Karpas-422 (cell line): Measurements from ENCODE around the gene TRDN. TPM values are rescaled to one million over a fixed set of nuclear protein-coding genes. Genes with fewer than 3 reads are reported as not detected.
"Not testable (repeated sequence)": the region's sequence is repeated elsewhere in the genome, so short reads cannot be mapped to it uniquely, and the experiment has no call there.

Experiments used
- DNase-seq: peaks from one replicate; pipeline ENCODE4 v3.0.0-alpha.2; 2015
- H2AFZ ChIP-seq: fragments of 200-600 bp; sonication (generic); 2 replicates; pipeline ENCODE4 v1.6.1; 2014; ENCODE audit warnings: antibody characterized with exemption, low read length, mixed read lengths
- H3K27ac ChIP-seq: fragments of 200-600 bp; sonication (generic); 2 replicates; pipeline ENCODE4 v1.5.1; 2014; ENCODE audit warnings: mild to moderate bottlenecking, low read length, moderate library complexity
- H3K27me3 ChIP-seq: fragments of 200-600 bp; sonication (generic); 2 replicates; pipeline ENCODE4 v1.6.1; 2014; ENCODE audit warnings: low read length, mixed read lengths
- H3K36me3 ChIP-seq: fragments of 200-600 bp; sonication (generic); 2 replicates; pipeline ENCODE4 v1.6.1; 2014; ENCODE audit warnings: low read length, mixed read lengths; ENCODE audit not compliant: insufficient read depth
- H3K4me1 ChIP-seq: fragments of 200-600 bp; sonication (generic); 2 replicates; pipeline ENCODE4 v1.6.1; 2014; ENCODE audit warnings: mild to moderate bottlenecking, low read length, mixed read lengths
- H3K4me2 ChIP-seq: fragments of 200-600 bp; sonication (generic); 2 replicates; pipeline ENCODE4 v1.6.1; 2014; ENCODE audit warnings: low read length, low read depth, mild to moderate bottlenecking; ENCODE audit not compliant: poor library complexity, severe bottlenecking
- H3K4me3 ChIP-seq: fragments of 200-600 bp; sonication (generic); 2 replicates; pipeline ENCODE4 v1.5.1; 2014; ENCODE audit warnings: mild to moderate bottlenecking, antibody characterized with exemption, low read length, mixed read lengths
- H3K79me2 ChIP-seq: fragments of 200-600 bp; sonication (generic); 2 replicates; pipeline ENCODE4 v1.6.1; 2014; ENCODE audit warnings: mild to moderate bottlenecking, low read length, mixed read lengths
- H3K9ac ChIP-seq: fragments of 200-600 bp; sonication (generic); 2 replicates; pipeline ENCODE4 v1.6.0; 2014; ENCODE audit warnings: low read length
- H3K9me2 ChIP-seq: fragments of 200-600 bp; sonication (generic), shearing (Covaris generic); replicated peaks from 2 replicates; pipeline ENCODE4 v1.6.0; 2014; ENCODE audit warnings: mild to moderate bottlenecking, low read length, moderate library complexity; ENCODE audit not compliant: insufficient read depth
- H3K9me3 ChIP-seq: fragments of 300-700, 200-600 bp; sonication (generic); 2 replicates; pipeline ENCODE4 v1.6.1; 2014; ENCODE audit warnings: low read length, mixed read lengths
- H4K20me1 ChIP-seq: fragments of 200-600 bp; sonication (generic); 2 replicates; pipeline ENCODE4 v1.6.1; 2014; ENCODE audit warnings: mild to moderate bottlenecking, antibody characterized with exemption, low read length, low read depth; ENCODE audit not compliant: insufficient read depth
- total RNA-seq: library from RNA; depleted of rRNA; stranded (reverse); fragments of >200 nt; shearing (Covaris generic); gene quantifications from 2 replicates; pipeline ENCODE4 v1.2.3, GENCODE V29; 2014; ENCODE audit warnings: low replicate concordance

The TRDN gene
- total RNA-seq, 1 experiment from 2014 or later: not detected

DNA sequence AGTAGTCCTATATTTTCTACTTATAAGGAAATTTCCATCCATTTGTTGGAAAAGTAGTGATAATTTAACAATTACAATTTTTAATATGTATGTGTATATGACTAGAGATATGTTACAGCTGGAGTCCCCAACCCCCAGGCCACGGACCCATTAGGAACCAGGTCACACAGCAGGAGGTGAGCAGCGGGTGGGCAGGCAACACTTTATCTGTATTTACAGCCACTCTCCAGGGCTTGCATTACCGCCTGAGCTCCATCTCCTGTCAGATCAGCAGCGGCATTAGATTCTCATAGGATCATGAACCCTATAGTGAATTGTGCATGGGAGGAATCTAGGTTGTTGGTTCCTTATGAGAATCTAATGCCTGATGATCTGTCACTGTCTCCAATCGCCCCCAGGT lies 46.8 kb downstream of the TRDN start:
- Histone ChIP-seq H3K9ac (no peak overlapping the region), H3K4me1 (no peaks in the 10 kb centered on the region), H3K9me2 (no peaks in the 10 kb centered on the region), H4K20me1 (no peaks in the 10 kb centered on the region), H2AFZ (no peak overlapping the region), H3K79me2 (no peaks in the 10 kb centered on the region), H3K27me3 (no peaks in the 10 kb centered on the region), H3K36me3 (no peaks in the 10 kb centered on the region), H3K4me3 (no peak overlapping the region), H3K27ac (no peak overlapping the region), H3K4me2 (no peak overlapping the region), H3K9me3 (no peaks in the 10 kb centered on the region; the same call in 1 of the 2 replicates)
- no peak for DNase-seq

DNA sequence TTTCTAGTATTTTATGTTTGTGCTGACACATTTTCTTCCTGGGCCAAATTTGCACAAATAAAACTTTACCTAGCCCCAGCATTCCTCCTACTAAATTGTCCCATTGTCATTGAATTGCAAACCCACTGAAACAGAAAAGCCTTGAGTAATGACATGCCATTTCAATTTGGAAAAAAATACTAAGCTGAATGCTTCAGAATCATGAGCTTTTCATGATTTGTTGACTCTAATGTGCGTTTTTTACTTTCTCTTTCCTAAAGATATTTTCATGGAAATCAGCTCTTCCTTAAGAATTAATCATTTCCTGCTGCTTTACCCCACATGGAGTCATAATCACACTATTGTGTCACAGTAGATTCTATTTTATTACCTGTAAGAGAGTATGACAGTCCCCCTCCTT lies 47.4 kb downstream of the TRDN start:
- no peak overlapping the region for H3K4me2 ChIP-seq
- no peak overlapping the region for H3K4me3 ChIP-seq
- no peaks in the 10 kb centered on the region for H3K4me1 ChIP-seq
- no peak for DNase-seq
- no peak overlapping the region for H2AFZ ChIP-seq
- H3K27me3 ChIP-seq: no peaks in the 10 kb centered on the region
- no peaks in the 10 kb centered on the region; the same call in 1 of the 2 replicates for H3K9me3 ChIP-seq
- no peaks in the 10 kb centered on the region for H3K9me2 ChIP-seq
- H3K79me2 ChIP-seq: no peaks in the 10 kb centered on the region
- no peak overlapping the region for H3K9ac ChIP-seq
- H3K27ac ChIP-seq: no peak overlapping the region
- no peaks in the 10 kb centered on the region for H3K36me3 ChIP-seq
- no peaks in the 10 kb centered on the region for H4K20me1 ChIP-seq

DNA sequence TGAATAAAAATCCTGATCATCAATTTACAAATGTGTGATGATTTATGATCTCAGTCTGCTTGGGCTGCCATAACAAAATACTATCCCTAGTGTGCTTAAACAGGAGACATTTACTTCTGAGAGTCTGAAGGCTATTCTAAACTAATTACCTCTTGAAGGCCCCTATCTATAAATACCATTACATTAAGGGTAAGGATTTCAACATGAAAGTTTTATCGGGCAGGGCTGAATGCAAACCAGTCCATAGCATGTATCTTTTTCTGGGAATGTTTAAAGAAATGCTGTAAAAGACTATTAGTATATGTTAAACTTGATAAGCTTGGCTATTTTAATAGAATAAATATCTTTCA lies 48.2 kb downstream of the TRDN start:
- H3K4me2 ChIP-seq: no peak overlapping the region
- no peaks in the 10 kb centered on the region; the same call in 1 of the 2 replicates for H3K9me3 ChIP-seq

DNA sequence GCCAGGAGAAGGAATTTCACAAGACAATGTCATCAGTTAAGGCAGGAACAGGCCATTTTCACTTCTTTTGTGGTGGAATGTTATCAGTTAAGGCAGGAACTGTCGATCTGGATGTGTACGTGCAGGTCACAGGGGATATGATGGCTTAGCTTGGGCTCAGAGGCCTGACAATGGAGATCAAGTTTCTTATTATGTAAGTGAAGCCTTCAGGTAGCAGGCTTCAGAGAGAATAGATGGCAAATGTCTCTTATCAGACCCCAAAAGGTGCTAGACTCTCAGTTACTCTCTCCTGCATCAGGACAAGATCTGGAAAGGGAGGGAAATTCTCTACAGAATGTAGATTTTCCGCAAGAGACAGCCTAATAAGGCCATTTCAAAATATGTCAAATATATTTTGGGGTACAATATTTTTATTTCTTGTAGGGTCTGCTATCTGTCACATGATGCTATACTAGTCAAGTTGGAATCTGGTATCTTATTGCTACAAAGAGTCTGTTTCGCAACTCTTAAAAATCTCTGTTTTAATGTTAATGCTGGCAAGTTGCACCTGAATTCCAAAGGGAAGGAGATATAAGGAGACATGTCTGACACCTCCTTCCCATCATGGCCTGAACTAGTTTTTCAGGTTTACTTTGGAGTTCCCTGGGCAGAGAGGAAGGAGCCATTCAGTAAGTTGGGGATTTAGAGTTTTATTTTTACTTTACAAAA lies 48.8 kb downstream of the TRDN start:
- H3K9me2 ChIP-seq: no peaks in the 10 kb centered on the region
- H3K9ac ChIP-seq: no peak overlapping the region
- H3K27me3 ChIP-seq: no peaks in the 10 kb centered on the region
- no peaks in the 10 kb centered on the region for H3K4me1 ChIP-seq
- no peak overlapping the region for H3K27ac ChIP-seq
- no peaks in the 10 kb centered on the region for H3K36me3 ChIP-seq
- no peak for DNase-seq
- no peaks in the 10 kb centered on the region for H4K20me1 ChIP-seq
- H3K9me3 ChIP-seq: no peaks in the 10 kb centered on the region; the same call in 1 of the 2 replicates
- no peak overlapping the region for H2AFZ ChIP-seq
- no peaks in the 10 kb centered on the region for H3K79me2 ChIP-seq
- no peak overlapping the region for H3K4me3 ChIP-seq
- H3K4me2 ChIP-seq: no peak overlapping the region

More for the DNA sequence above, 48.2 kb downstream of the TRDN start:
- Histone ChIP-seq H3K9ac (no peak overlapping the region), H3K9me2 (no peaks in the 10 kb centered on the region), H3K4me3 (no peak overlapping the region), H3K27ac (no peak overlapping the region), H3K4me1 (no peaks in the 10 kb centered on the region), H3K79me2 (no peaks in the 10 kb centered on the region), H3K36me3 (no peaks in the 10 kb centered on the region), H4K20me1 (no peaks in the 10 kb centered on the region), H3K27me3 (no peaks in the 10 kb centered on the region), H2AFZ (no peak overlapping the region)
- no peak for DNase-seq

DNA sequence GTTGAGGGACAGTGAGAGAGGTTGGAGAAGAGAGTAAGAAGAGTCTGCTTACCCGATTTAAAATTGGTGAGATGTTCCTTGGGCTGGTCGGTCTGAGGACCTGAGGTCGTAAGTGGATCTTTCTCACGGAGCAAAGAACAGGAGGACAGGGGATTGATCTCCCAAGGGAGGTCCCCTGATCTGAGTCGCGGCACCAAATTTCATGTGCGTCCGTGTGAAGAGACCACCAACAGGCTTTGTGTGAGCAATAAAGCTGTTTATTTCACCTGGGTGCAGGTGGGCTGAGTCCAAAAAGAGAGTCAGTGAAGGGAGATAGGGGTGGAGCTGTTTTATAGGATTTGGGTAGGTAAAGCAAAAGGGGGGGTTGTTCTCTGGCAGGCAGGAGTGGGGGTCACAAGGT lies 49.3 kb downstream of the TRDN start:
- not testable (repeated sequence) for H3K9ac ChIP-seq, H3K36me3 ChIP-seq, H3K27me3 ChIP-seq, DNase-seq, H3K4me3 ChIP-seq, H3K4me2 ChIP-seq, H3K9me3 ChIP-seq, H3K27ac ChIP-seq, H2AFZ ChIP-seq, H3K4me1 ChIP-seq, H4K20me1 ChIP-seq, H3K9me2 ChIP-seq, H3K79me2 ChIP-seq

DNA sequence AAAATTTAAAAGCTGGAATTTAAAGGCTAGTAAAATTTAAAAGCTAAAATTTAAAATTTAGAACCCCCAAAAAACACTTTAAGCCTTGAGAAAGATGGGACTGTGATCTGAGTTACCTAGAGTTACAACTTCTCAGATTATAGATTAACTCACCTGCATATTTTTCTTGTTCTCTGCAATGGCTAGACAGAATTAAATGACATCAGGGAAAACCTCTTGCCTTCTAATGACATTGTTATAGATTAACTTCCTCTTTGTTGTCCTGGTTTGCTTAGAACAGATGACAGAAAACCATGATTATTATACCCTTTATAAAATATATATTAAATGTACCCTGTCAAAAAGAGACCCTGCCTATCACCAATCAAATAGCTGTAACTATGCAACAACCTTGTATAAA lies 56.4 kb downstream of the TRDN start:
- H3K4me3 ChIP-seq: no peak overlapping the region
- H3K9ac ChIP-seq: no peak overlapping the region
- no peak overlapping the region for H2AFZ ChIP-seq
- peaks cover 6% of the 10 kb centered on the region for H3K9me3 ChIP-seq
- H3K27ac ChIP-seq: no peak overlapping the region
- H4K20me1 ChIP-seq: no peaks in the 10 kb centered on the region
- H3K4me2 ChIP-seq: no peak overlapping the region
- H3K36me3 ChIP-seq: no peaks in the 10 kb centered on the region
- no peak for DNase-seq
- H3K27me3 ChIP-seq: no peaks in the 10 kb centered on the region
- H3K79me2 ChIP-seq: no peaks in the 10 kb centered on the region
- no peaks in the 10 kb centered on the region for H3K9me2 ChIP-seq
- H3K4me1 ChIP-seq: no peaks in the 10 kb centered on the region

DNA sequence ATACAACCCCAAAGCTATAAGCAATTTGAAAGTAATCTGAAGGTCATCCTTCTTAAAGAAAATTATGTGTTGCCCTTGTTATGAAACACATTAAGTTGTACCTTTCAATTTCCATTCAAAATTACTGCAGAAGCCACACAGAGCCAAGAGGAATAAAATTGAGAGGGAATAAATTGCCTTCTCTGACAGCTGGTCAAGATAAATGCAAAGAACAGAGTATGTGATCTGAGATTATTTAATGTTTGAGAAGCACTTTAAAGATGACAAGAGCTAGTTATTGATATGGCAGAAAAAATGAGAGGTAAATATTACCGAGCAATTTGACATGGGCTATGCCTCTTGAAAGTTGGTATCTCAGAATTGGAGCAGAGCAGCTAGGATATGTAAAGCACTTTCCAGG lies 61.6 kb downstream of the TRDN start:
- Histone ChIP-seq H3K9me2 (no peaks in the 10 kb centered on the region), H2AFZ (no peak overlapping the region), H4K20me1 (no peaks in the 10 kb centered on the region), H3K27me3 (no peaks in the 10 kb centered on the region), H3K4me2 (no peak overlapping the region), H3K4me3 (no peak overlapping the region), H3K27ac (no peak overlapping the region), H3K36me3 (no peaks in the 10 kb centered on the region), H3K4me1 (no peaks in the 10 kb centered on the region), H3K9ac (no peak overlapping the region), H3K9me3 (peaks cover 4% of the 10 kb centered on the region), H3K79me2 (no peaks in the 10 kb centered on the region)
- DNase-seq: no peak

DNA sequence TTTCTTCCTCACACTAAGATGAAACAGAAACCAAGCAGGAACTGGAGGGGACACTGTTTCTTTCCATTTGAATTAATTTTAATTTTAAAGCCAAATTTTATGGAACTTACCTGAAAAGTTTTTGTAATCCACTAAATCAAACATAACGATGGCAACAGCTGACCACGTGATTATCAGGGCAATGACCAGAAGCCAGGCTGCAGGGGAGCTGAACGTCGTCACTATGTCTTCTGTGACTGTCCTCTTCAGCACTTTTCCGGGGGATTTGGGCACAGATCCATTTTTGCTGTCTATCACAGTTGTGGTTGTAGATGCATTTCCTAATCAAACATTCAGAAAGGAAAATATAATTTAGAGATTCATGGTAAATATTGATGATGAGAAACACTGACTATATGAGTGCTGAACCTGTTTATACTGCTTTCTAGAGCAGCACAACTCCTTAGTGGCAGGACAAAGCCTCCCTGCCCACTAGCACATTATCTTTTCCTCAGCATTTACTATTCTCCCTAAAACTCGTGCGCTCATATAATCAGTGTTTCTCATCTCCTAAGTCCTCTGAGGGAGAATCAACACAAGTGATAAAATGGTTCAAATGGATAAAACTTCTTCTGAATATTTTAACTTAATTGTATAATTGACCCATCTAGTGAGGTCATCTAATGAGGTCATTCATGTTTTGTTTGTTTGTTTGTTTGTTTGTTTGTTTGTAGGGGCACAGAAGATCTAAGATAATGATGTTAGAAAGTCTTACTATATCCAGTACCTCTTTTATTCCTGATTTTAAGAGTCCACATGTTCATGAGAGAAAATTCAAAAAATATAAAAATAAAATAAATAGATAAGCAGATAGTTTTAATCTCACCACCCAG lies 65.7 kb downstream of the TRDN start:
- no peak overlapping the region for H2AFZ ChIP-seq
- H3K4me3 ChIP-seq: no peak overlapping the region
- no peaks in the 10 kb centered on the region for H3K79me2 ChIP-seq
- H4K20me1 ChIP-seq: no peaks in the 10 kb centered on the region
- no peak overlapping the region for H3K9ac ChIP-seq
- no peaks in the 10 kb centered on the region for H3K9me2 ChIP-seq
- H3K27ac ChIP-seq: no peak overlapping the region
- H3K27me3 ChIP-seq: no peaks in the 10 kb centered on the region
- H3K4me1 ChIP-seq: no peaks in the 10 kb centered on the region
- DNase-seq: no peak
- no peaks in the 10 kb centered on the region for H3K36me3 ChIP-seq
- no peak overlapping the region for H3K4me2 ChIP-seq
- H3K9me3 ChIP-seq: peaks cover 4% of the 10 kb centered on the region; the same call in 1 of the 2 replicates
